Left forelimb (tissue), 1 donor: ENCODE results near the gene ATP1A1.

Experiments used
- DNase-seq: peaks from one replicate; pipeline ENCODE4 v3.0.0-alpha.2; 2018; ENCODE audit warnings: low spot score

The ATP1A1 gene

DNA sequence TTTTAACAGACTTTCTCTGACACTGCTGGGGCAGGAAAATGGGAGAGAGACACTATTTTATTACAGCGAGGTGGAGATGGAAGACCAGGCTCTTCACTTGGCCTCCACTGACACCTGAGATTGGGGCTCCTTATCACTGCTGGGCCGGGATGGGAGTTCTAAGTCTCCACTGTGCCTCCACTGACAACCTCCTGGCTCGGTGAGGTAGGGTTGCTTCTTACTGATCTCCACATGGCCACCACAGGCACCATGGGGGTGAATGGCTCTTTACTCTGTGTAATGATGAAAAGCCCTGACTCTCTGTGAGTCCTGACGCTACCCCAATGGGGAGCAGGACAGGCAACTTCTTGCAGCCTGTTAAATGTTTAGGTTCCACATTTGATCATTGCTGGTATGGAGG, 67.7 kb downstream of the ATP1A1 start:
- no peak for DNase-seq

- DNase-seq = no peak
These were observed 72.5 kb downstream of the ATP1A1 start for GRCh38 chr1:116445534-116445933.

DNA sequence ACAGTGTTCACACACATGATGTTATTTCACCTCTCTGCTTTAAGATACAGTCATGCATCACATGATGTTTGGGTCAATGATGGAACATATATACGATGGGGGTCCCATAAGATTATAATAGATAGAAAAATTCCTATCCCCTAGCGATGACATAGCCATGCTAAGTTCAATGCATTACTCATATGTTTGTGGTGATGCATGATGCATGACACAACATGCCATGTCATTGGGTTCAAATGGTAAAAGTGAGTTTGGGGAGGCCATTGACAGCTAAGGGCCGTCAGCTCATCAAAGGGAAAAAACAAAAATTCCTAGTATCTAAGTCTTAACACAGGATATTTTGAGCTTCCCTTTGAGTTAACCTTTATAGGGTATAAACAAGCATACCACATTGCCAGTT, 73.6 kb downstream of the ATP1A1 start:
- DNase-seq = no peak

DNA sequence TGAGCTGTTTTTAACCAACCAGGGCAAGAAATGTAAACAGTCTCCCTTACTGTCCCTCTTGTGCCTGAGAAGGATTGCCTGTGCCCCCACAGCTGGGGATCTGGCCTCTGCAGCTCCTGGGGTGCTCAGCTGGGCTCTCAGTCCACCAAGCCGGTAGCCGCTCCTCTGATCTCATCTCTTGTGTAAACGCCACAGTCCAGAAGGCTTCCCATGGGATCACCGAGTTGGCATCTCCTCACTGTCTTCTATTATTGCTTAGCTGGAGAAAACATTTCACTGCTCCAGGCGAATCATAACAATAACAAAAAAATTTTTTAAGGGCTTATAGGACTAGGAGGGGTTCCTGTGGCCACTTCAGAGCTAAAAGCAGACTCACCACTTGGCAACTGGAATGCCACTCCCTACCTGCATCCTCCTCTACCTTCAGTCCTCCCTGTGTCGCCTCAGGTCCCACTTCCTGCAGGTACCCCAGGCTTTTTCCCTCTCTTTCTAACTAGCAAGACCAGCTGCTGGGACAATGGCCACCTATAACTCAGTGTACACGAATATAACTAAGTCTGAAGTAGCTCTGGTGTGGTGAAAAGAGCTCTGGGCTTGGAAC, 75.8 kb downstream of the ATP1A1 start:
- no peak for DNase-seq

GRCh38 chr1:116449578-116449977, 76.5 kb downstream of the ATP1A1 start:
- DNase-seq = no peak

- DNase-seq = no peak
These were observed 78.7 kb downstream of the ATP1A1 start for GRCh38 chr1:116451702-116452101.

GRCh38 chr1:116453481-116453880, 80.4 kb downstream of the ATP1A1 start:
- DNase-seq = no peak

DNA sequence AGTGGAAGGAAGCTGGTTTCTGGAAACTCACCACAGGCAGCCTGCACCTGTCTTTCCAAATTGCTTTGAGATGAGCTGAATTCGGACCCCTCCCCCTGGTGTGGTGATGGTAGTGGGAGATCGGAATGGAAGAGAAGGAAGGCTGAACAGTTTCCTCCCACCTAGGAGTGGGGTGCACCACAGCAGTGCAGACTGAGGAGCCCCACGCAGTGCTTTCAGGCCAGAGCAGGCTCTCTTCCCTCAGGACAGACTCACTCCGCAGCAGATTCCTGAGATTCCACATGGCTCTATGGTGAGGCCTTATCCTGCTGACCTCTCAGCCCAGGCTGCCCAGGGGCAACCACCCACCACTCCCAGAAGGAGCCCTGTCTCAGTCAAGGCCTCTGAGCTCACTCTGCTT, 80.9 kb downstream of the ATP1A1 start:
- DNase-seq = no peak
